ENCODE measurements around the gene RSPH10B.

GRCh38 chr7:6012355-6013104 lies 42.0 kb upstream of the RSPH10B start:
- no peak for TF ChIP-seq CTCF (IDR thresholded peaks at IDR 0.05)
- TF ChIP-seq POLR2A (IDR thresholded peaks at IDR 0.05) = no peak
